Hematopoietic multipotent progenitor cell (in vitro differentiated cells): Measurements from ENCODE around the gene SULT4A1. TPM values are rescaled to one million over a fixed set of nuclear protein-coding genes. Genes with fewer than 3 reads are reported as not detected.

Experiments used
- DNase-seq, 3 donors: peaks; one replicate each; pipeline ENCODE4 v3.0.0-alpha.2; 2011 to 2015; ENCODE audit warnings: low read depth in 2 of 3, low spot score in 2 of 3
- total RNA-seq: library from RNA; depleted of rRNA; stranded (reverse); fragments of >200 nt; gene quantifications from one replicate; pipeline ENCODE4 v1.2.3, GENCODE V29; 2012

Gene SULT4A1
- total RNA-seq, 1 donor, result under 0.01 TPM

- DNase-seq, result no peak
Measured at GRCh38 chr22:43830931-43831560, 31.3 kb downstream of the SULT4A1 start.

GRCh38 chr22:43829904-43830851 lies 32.1 kb downstream of the SULT4A1 start:
- no peak for DNase-seq

- DNase-seq, result no peak
Measured at GRCh38 chr22:43828998-43829782, 33.1 kb downstream of the SULT4A1 start.

- DNase-seq, result no peak
Measured at GRCh38 chr22:43828725-43828997, 33.7 kb downstream of the SULT4A1 start.

- no peak for DNase-seq
Measured at GRCh38 chr22:43827926-43828724, 34.2 kb downstream of the SULT4A1 start.

GRCh38 chr22:43827003-43827735 lies 35.1 kb downstream of the SULT4A1 start:
- no peak for DNase-seq

GRCh38 chr22:43826142-43827002 lies 35.9 kb downstream of the SULT4A1 start:
- DNase-seq, result no peak

- no peak for DNase-seq
Measured at GRCh38 chr22:43825651-43826050, 36.7 kb downstream of the SULT4A1 start.

GRCh38 chr22:43824724-43825420 lies 37.4 kb downstream of the SULT4A1 start:
- no peak for DNase-seq

GRCh38 chr22:43823911-43824665 lies 38.2 kb downstream of the SULT4A1 start:
- no peak for DNase-seq

GRCh38 chr22:43823353-43823908 lies 38.9 kb downstream of the SULT4A1 start:
- DNase-seq, result no peak

- DNase-seq, result no peak
Measured at GRCh38 chr22:43821606-43822425, 40.5 kb downstream of the SULT4A1 start.

GRCh38 chr22:43820651-43821305 lies 41.5 kb downstream of the SULT4A1 start:
- no peak for DNase-seq

GRCh38 chr22:43819931-43820640 lies 42.2 kb downstream of the SULT4A1 start:
- no peak for DNase-seq

- no peak for DNase-seq
Measured at GRCh38 chr22:43819421-43819921, 42.8 kb downstream of the SULT4A1 start.
